ENCODE results near the gene THSD7B. TPM values are rescaled to one million over a fixed set of nuclear protein-coding genes. Genes with fewer than 3 reads are reported as not detected.

Gene THSD7B
- total and polyA plus RNA-seq, 9 of the 15 experiments (the other 6 are each of a cell fraction or from before 2014, with no cell fraction given): not detected

DNA sequence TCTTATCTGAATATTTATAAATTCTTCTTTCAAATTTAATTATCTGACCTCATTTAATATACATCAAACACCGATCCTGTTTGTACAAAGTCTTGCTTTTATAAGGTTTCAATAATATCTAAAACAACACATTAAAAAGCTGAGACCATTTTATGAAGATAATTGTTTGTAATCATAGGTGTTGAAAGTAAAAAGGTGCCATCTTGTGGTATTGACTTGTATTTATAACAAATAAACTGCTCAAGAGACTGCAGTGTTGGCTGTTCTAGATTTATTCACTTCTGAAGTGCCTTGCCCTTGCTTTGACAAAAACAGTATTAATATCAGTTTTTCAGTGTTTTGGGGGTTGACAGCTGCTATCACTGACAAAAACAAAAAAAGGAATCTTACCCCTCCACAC is 912.1 kb downstream of the THSD7B start (continued):
- no peak for TF ChIP-seq ZNF23 (CRISPR knock-in tag; IDR thresholded peaks at IDR 0.05)

DNA sequence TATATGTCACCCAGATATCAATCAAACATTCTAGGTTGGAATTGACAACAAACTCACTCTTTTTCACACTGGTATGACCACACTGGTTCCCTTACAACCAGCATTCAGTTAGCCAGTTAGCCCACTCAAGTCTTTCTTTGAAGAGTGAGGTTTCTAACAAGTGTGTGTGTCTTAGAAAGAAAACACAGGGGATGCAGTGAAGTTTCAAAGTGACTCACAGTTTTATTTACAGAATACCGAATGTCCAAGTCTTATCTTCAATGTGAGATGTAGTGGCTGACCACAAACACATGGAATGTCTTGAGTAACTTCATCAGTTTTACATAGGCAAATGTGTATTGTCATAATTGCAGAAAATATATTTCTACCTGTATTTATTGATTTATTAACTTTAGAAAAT is 924.2 kb downstream of the THSD7B start:
- ChIA-PET CTCF (ENCODE audit: low intra/inter-chr PET ratio) (no interaction called here), POLR2A (no interaction called here)
- Histone ChIP-seq H3K79me2 (ENCODE audit: control insufficient read depth, insufficient read depth, low read length) (no peaks in the 10 kb centered on the region), H4K20me1 (replicated peaks; ENCODE audit: control insufficient read depth, insufficient read depth, low read length) (no peaks in the 10 kb centered on the region), H3K36me3 (ENCODE audit: control insufficient read depth, insufficient read depth, low read length) (no peaks in the 10 kb centered on the region), H3K9me1 (ENCODE audit: control insufficient read depth, insufficient read depth, low read length) (no peaks in the 10 kb centered on the region), H2AFZ (ENCODE audit: low read depth, low read length) (no peak overlapping the region), H3K4me2 (ENCODE audit: insufficient read depth, low read length) (no peak overlapping the region), H3K9me3 (replicated peaks; ENCODE audit: control insufficient read depth, insufficient read depth, low read depth, low read length) (no peaks in the 10 kb centered on the region), H3K4me1 (replicated peaks in 1 of 2; ENCODE audit: control insufficient read depth in 2 of 2, insufficient read depth in 2 of 2, low read length in 2 of 2) (no peaks in the 10 kb centered on the region), H3K27ac (ENCODE audit: extremely low read depth, low read depth, low read length) (no peak overlapping the region), H3K27me3 (ENCODE audit: control insufficient read depth in 2 of 2, insufficient read depth in 2 of 2, low read length in 2 of 2) (no peaks in the 10 kb centered on the region), H3K9ac (ENCODE audit: insufficient read depth in 1 of 2, low read depth in 2 of 2, low read length in 2 of 2) (no peak overlapping the region), H3K4me3 (no peak overlapping the region)
- ATAC-seq (no peak), DNase-seq (ENCODE audit: extremely low read depth in 1 of 4, low spot score in 3 of 4) (no peak), FAIRE-seq (no peak)
- WGBS (ENCODE audit: insufficient coverage, low coverage, missing lambda C conversion rate): 0% methylated on average over 1 of the region's 1 CpG
- BruUV-seq (replicated peaks): no TSS peak
- intact Hi-C loops (cut with micrococcal nuclease): no loop called here
- in situ Hi-C loops (cut with MboI): no loop called here
- TF ChIP-seq ZSCAN29 (IDR thresholded peaks at IDR 0.05) (no peak), CBFA2T2 (conservative IDR thresholded peaks at IDR 0.05) (no peak), TCF3 (CRISPR knock-in tag; IDR thresholded peaks at IDR 0.05) (no peak), ZNF77 (CRISPR knock-in tag; IDR thresholded peaks at IDR 0.05) (no peak)
- TF ChIP-seq, protein P1, sequence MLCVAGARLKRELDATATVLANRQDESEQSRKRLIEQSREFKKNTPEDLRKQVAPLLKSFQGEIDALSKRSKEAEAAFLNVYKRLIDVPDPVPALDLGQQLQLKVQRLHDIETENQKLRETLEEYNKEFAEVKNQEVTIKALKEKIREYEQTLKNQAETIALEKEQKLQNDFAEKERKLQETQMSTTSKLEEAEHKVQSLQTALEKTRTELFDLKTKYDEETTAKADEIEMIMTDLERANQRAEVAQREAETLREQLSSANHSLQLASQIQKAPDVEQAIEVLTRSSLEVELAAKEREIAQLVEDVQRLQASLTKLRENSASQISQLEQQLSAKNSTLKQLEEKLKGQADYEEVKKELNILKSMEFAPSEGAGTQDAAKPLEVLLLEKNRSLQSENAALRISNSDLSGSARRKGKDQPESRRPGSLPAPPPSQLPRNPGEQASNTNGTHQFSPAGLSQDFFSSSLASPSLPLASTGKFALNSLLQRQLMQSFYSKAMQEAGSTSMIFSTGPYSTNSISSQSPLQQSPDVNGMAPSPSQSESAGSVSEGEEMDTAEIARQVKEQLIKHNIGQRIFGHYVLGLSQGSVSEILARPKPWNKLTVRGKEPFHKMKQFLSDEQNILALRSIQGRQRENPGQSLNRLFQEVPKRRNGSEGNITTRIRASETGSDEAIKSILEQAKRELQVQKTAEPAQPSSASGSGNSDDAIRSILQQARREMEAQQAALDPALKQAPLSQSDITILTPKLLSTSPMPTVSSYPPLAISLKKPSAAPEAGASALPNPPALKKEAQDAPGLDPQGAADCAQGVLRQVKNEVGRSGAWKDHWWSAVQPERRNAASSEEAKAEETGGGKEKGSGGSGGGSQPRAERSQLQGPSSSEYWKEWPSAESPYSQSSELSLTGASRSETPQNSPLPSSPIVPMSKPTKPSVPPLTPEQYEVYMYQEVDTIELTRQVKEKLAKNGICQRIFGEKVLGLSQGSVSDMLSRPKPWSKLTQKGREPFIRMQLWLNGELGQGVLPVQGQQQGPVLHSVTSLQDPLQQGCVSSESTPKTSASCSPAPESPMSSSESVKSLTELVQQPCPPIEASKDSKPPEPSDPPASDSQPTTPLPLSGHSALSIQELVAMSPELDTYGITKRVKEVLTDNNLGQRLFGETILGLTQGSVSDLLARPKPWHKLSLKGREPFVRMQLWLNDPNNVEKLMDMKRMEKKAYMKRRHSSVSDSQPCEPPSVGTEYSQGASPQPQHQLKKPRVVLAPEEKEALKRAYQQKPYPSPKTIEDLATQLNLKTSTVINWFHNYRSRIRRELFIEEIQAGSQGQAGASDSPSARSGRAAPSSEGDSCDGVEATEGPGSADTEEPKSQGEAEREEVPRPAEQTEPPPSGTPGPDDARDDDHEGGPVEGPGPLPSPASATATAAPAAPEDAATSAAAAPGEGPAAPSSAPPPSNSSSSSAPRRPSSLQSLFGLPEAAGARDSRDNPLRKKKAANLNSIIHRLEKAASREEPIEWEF (CRISPR knock-in tag; IDR thresholded peaks at IDR 0.05): no peak
- TF ChIP-seq, protein P2, sequence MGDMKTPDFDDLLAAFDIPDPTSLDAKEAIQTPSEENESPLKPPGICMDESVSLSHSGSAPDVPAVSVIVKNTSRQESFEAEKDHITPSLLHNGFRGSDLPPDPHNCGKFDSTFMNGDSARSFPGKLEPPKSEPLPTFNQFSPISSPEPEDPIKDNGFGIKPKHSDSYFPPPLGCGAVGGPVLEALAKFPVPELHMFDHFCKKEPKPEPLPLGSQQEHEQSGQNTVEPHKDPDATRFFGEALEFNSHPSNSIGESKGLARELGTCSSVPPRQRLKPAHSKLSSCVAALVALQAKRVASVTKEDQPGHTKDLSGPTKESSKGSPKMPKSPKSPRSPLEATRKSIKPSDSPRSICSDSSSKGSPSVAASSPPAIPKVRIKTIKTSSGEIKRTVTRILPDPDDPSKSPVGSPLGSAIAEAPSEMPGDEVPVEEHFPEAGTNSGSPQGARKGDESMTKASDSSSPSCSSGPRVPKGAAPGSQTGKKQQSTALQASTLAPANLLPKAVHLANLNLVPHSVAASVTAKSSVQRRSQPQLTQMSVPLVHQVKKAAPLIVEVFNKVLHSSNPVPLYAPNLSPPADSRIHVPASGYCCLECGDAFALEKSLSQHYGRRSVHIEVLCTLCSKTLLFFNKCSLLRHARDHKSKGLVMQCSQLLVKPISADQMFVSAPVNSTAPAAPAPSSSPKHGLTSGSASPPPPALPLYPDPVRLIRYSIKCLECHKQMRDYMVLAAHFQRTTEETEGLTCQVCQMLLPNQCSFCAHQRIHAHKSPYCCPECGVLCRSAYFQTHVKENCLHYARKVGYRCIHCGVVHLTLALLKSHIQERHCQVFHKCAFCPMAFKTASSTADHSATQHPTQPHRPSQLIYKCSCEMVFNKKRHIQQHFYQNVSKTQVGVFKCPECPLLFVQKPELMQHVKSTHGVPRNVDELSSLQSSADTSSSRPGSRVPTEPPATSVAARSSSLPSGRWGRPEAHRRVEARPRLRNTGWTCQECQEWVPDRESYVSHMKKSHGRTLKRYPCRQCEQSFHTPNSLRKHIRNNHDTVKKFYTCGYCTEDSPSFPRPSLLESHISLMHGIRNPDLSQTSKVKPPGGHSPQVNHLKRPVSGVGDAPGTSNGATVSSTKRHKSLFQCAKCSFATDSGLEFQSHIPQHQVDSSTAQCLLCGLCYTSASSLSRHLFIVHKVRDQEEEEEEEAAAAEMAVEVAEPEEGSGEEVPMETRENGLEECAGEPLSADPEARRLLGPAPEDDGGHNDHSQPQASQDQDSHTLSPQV (IDR thresholded peaks at IDR 0.05): no peak
- TF ChIP-seq, protein P3, sequence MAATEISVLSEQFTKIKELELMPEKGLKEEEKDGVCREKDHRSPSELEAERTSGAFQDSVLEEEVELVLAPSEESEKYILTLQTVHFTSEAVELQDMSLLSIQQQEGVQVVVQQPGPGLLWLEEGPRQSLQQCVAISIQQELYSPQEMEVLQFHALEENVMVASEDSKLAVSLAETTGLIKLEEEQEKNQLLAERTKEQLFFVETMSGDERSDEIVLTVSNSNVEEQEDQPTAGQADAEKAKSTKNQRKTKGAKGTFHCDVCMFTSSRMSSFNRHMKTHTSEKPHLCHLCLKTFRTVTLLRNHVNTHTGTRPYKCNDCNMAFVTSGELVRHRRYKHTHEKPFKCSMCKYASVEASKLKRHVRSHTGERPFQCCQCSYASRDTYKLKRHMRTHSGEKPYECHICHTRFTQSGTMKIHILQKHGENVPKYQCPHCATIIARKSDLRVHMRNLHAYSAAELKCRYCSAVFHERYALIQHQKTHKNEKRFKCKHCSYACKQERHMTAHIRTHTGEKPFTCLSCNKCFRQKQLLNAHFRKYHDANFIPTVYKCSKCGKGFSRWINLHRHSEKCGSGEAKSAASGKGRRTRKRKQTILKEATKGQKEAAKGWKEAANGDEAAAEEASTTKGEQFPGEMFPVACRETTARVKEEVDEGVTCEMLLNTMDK (IDR thresholded peaks at IDR 0.05; ENCODE audit: borderline replicate concordance, insufficient read depth, low read depth, low read length, poor library complexity, severe bottlenecking): no peak

All from K562 (cell line).